GM18861 (cell line): ENCODE data around the gene SYT2.
"Not testable (repeated sequence)": the region's sequence is repeated elsewhere in the genome, so short reads cannot be mapped to it uniquely, and the experiment has no call there.

Source experiments
- ATAC-seq: cut with Tn5 transposase; IDR thresholded peaks from one replicate; pipeline ENCODE4 v1.9.1; 2021; ENCODE audit not compliant: unreplicated experiment

The SYT2 gene

DNA sequence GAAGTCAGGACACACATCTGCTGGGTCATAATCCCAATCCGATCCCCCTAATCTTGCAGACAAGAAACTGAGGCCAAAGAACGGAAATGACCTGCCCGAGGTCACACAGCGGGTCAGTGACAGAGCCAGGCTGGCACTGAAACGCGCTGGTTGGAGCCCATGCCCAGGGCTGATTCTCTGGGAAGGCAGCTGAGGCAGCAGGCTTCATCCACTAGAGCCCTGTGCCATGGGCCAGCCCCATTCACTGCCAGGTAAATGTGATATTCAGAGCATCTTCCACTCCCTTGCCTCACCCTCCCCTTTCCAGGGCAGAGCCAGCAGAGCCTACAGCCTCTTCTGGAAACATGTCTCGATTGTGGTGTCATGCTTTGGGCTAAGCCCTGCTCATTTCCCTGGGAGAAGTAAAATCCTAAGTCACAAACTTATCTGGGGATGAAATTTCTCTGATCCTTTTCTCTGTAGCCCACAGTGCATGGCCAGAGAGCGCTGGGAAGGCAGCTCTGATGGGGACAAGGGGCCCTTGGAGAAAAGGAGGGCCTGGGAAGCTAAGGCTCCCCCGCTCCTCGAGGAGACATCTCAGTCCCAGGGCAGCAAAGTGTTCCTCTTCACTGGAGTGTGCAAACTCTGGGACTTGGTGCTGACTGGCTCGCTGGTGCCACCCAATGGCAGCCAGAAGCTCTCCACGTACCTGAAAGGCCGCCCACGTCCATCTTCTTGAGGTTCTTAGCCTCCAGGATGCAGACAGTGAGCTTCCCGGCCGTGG lies 110.4 kb downstream of the SYT2 start:
- no peak for ATAC-seq

GRCh38 chr1:202597090-202597761 lies 113.0 kb downstream of the SYT2 start:
- no peak for ATAC-seq

GRCh38 chr1:202596638-202597037 lies 113.6 kb downstream of the SYT2 start:
- no peak for ATAC-seq

GRCh38 chr1:202593845-202594244 lies 116.4 kb downstream of the SYT2 start:
- ATAC-seq: no peak

- no peak for ATAC-seq
Observed at GRCh38 chr1:202592146-202592545, 118.1 kb downstream of the SYT2 start.

DNA sequence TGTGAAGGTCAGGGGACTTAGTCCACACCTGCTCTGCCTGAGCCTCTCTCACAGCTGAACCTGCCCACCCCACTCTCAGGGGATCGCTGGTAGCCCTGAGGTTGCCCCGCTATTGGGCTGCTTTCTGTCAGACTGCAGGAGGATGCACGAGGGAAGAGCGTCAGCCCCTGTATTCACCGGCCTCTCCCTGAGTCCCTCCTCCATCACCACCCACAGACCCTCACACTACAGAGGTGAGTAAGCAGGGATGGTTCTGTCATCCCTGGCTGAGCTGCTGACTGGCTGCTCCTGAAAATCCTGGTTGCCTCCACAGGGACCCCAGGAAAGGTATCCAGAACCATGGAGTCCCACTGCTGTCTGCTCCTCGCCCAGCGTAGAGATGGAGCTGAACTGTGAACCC lies 118.7 kb downstream of the SYT2 start:
- no peak for ATAC-seq

DNA sequence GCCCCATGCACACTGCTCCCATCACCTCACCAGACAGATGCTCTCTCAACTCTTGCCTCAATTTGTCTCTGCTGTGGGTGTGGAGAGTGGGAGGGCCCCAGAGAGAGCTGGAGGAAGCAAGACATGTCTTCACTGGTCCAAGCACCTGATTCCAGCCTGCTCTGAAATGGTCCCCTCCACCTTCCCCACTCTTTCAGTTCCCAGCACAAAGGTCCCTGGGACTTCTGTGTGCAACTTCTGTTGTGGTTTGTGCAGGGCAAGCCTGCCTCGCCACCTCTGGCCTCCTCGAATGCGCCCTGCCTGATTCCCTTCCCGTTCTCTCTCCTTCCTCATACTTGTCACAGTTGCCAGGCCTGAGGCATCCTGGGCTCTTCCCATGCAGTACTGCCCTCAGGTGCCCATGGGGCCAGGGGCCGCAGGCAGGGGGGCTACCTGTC lies 119.3 kb downstream of the SYT2 start:
- no peak for ATAC-seq

DNA sequence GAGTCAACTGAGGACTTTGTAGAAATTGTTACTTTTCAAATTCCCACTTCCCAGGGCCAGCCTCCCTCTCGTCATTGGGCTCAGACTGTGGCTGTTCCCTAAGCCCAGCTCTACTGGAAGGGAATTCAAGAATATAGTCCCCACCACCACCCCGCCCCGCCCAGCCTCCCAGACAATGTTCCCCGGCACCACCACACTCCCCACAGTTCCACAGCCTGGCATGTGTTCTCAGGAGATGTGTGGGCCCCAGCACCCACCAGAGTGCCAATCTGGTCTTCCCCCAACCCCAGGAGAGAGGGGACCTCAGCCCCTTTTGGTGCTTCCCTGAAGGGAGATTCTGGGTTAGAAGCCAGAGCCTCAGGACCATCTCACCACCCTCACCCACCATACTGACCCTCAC lies 120.1 kb downstream of the SYT2 start:
- ATAC-seq: no peak

DNA sequence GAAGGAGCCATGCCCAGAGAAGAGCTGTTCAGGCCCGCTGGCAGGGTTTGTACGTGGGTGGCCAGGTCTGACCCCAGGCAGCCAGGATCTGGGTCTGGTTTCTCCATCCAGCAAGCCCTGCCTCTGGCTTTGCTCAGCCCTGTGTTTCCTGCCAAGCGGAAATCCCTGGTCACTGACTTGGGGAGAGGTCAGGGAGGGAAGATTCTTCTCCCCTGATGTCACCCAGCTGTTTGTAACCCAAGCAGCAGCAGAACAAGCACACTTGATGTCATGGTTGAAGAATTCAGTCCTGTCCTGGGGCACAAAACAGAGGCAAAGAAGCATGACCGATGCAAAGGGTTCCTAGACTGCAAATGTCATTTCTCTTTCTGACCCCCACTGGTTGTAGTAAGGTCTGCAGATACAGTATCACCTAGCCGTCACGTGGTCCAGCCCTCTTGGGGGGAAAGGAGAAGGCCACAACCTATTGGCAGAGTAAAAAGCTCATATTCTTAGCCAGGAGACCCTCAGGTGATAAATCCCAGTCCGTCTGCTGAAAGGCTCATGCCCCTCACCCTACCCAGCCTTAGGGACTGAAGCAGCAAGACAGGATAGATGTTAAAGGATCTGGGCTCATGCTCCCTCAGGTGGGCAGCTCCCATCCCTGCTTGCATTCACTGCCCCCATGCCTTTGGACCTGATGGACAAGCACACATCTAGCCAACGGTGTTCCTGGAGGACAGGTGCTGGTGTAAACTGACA lies 120.9 kb downstream of the SYT2 start:
- ATAC-seq: no peak

DNA sequence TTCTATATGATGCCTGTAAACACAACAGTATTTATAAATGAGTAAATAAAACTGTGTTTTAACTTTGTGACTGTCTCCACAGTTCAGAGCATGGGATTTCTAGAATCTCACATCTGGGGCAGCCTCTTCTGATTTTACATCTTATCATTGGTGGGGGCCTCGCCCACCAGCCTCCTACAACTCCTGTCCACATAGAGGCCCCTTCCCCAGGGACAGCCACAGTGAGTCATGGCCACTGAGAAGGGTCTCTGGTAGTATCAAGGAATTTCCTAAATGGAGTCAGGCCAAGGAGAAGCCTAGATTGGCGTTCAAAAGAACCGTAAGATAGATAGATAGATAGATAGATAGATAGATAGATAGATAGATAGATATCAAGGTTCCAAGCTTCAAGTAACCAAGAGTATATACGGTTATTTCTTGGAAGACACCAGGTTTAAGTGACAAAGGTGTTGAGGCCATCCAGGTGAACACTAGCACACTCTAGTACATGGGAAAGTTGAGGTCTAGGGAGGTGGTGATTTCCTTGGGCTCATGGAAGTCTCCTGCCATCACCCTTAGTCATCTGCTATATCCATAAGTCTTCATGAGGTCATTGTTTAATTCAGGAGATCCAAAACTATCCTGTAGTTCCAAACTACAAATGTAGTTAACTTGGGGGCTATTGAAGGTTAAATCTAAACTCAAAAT lies 121.6 kb downstream of the SYT2 start:
- no peak for ATAC-seq

DNA sequence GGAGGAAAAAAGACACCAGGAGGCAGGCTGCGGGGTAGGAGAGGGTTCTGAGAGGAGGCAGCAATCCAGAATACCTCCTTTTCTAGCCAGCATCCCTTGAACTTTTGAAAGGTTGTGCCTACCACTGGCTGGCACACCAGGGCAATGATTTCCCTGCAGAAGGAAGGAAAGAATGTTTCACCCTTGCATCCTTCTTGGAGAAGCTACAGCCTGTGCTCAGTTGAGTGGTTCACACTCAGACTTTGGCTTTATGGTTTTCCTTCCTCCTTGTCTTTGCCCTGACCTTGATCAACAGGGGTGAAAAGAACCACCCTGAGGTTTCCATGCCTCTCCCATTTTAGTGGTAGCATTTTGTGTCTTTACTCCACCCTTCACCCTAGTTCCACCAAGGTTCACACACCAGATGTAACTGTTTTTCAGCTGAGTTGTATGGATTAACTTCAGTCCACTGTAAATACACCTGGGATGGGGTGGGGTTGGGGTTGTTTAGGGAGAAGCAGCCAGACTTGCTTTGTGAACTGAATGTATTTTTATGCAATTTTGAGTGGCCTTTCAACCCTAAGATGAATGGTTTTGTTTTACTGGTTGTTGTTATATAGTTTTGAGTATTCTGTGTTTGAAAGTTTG lies 122.3 kb downstream of the SYT2 start:
- ATAC-seq: no peak

DNA sequence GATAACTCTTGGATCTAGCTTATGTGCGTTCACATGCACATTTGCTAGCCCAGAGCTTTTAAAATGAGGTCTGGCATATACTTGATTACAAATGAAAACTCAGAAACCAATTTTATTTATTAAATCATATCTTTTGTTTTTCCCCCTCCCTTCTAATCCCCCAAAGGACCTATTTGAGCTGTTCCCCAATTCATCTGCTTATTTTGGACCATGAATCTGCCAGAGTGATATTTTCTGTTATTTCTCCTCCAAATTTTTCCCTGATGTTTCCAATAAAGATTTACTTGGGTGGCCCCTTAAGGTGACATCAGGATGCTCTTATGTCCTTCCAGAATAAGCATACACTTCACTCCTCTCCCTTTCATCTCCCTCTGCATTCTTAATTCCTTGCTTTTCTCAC lies 123.4 kb downstream of the SYT2 start:
- no peak for ATAC-seq

GRCh38 chr1:202586018-202586821 lies 124.0 kb downstream of the SYT2 start:
- no peak for ATAC-seq

DNA sequence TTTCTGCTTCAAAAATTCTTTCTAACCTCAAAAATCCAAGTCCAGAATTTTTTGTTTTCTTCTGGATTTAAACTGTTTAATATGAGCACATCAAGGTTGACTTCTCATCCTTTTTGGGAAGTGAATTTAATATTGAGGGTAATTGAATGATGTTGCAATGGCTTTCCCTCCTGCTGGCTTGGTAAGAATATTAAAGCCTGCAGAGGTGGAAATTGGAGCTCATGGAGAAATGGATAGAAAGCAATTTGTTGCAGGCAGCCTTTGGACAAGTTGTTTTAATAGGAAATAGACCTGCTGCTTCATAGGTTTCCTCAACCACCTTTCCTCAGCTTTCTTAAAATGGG lies 124.7 kb downstream of the SYT2 start:
- no peak for ATAC-seq

GRCh38 chr1:202584707-202585589 lies 125.3 kb downstream of the SYT2 start:
- no peak for ATAC-seq

DNA sequence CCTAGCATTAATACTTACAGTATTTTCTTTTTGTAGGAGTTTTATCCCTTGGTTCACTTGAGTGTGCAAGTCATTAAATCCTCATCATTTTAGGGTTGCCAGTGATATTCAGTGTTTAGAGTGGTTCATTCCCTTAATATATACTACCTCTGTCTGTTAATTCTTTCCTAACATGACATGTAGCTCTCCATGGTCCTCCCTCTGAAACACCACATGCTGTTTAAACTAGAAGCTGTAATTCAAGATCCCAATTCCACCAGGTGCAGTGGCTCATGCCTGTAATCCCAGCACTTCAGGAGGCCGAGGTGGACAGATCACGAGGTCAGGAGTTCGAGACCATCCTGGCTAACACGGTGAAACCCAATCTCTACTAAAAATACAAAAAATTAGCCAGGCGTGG lies 127.9 kb downstream of the SYT2 start:
- not testable (repeated sequence) for ATAC-seq

GRCh38 chr1:202580619-202581018 lies 129.6 kb downstream of the SYT2 start:
- ATAC-seq: no peak

DNA sequence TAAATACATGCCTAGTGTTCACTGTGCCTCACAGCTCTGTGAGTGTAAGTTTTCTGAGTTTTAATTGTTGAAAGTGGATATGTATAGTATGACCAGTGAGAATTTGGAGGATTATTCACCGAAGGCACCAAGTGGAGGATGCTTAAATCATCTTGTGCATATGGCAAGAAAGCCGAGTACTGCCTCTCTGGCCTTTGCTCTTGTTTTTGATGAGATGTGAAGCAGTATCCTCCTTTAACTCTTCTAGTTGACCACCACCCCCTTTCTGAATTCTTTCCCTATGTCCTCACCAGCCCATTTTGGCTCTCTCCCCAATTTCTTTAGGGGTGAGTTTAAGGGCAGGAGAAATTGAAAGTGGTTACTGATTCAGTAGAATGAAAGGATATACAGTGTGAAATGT lies 130.4 kb downstream of the SYT2 start:
- no peak for ATAC-seq

GRCh38 chr1:202578565-202578964 lies 131.7 kb downstream of the SYT2 start:
- ATAC-seq: no peak
